WTC11 (cell line): ENCODE data around the gene RANGAP1. TPM values are rescaled to one million over a fixed set of nuclear protein-coding genes. Genes with fewer than 3 reads are reported as not detected.

ENCODE experiments used
- ATAC-seq: fragments of 200-7000 bp; cut with Tn5 transposase; 2 replicates; pipeline ENCODE4 v1.10.0; 2021; ENCODE audit warnings: mild to moderate bottlenecking, moderate library complexity
- CTCF ChIA-PET: fragments of 300-600 bp; sonication (Branson Sonifier 250); formaldehyde crosslinking; loops from one replicate; lab custom pipeline; 2021; ENCODE audit warnings: antibody characterized with exemption; lab: Charles Lee
- POLR2A ChIA-PET: fragments of 350-600 bp; sonication (Branson Sonifier 250); formaldehyde crosslinking; loops from one replicate; lab custom pipeline; 2021; ENCODE audit warnings: antibody characterized with exemption; lab: Charles Lee
- DNase-seq: peaks from one replicate; pipeline ENCODE4 v3.0.0; 2021; ENCODE audit warnings: low spot score
- H3K27ac Mint-ChIP-seq: 2 replicates; pipeline ENCODE4 v1.8.0; 2021; ENCODE audit warnings: mixed read lengths
- H3K27me3 Mint-ChIP-seq: 2 replicates; pipeline ENCODE4 v1.8.0; 2021; ENCODE audit warnings: low read depth, mild to moderate bottlenecking, moderate library complexity, mixed read lengths
- H3K36me3 Mint-ChIP-seq: 2 replicates; pipeline ENCODE4 v1.8.0; 2021; ENCODE audit warnings: mixed read lengths
- H3K4me1 Mint-ChIP-seq: 2 replicates; pipeline ENCODE4 v1.8.0; 2022; ENCODE audit warnings: mixed read lengths
- H3K4me3 Mint-ChIP-seq: 2 replicates; pipeline ENCODE4 v1.8.0; 2021; ENCODE audit warnings: mild to moderate bottlenecking, moderate library complexity, mixed read lengths
- H3K9me3 Mint-ChIP-seq: 2 replicates; pipeline ENCODE4 v1.8.0; 2021; ENCODE audit warnings: mixed read lengths
- CREB1 ChIP-seq: sonication (generic); formaldehyde crosslinking; IDR thresholded peaks from 2 replicates; pipeline ENCODE4 v1.8.0; 2023; ENCODE audit warnings: mild to moderate bottlenecking, missing genetic modification reagents
- E2F1 ChIP-seq: sonication (generic); formaldehyde crosslinking; IDR thresholded peaks from 2 replicates; pipeline ENCODE4 v1.8.0; 2022; ENCODE audit warnings: mild to moderate bottlenecking, missing genetic modification reagents
- FOXP4 ChIP-seq: sonication (generic); formaldehyde crosslinking; IDR thresholded peaks from 2 replicates; pipeline ENCODE4 v1.8.0; 2022; ENCODE audit warnings: mild to moderate bottlenecking, missing genetic modification reagents
- GABPB1 ChIP-seq: sonication (generic); formaldehyde crosslinking; IDR thresholded peaks from 2 replicates; pipeline ENCODE4 v1.8.1; 2023; ENCODE audit warnings: mild to moderate bottlenecking, missing genetic modification reagents
- GTF2I ChIP-seq: fragments of 250-450 bp; sonication (Bioruptor Pico); conservative IDR thresholded peaks from 2 replicates; pipeline ENCODE4 v1.4.0; 2021; ENCODE audit warnings: mild to moderate bottlenecking
- IRF1 ChIP-seq: sonication (generic); formaldehyde crosslinking; IDR thresholded peaks from 2 replicates; pipeline ENCODE4 v1.8.0; 2023; ENCODE audit warnings: missing genetic modification reagents
- MYBL2 ChIP-seq: sonication (generic); formaldehyde crosslinking; IDR thresholded peaks from 2 replicates; pipeline ENCODE4 v1.8.1; 2023; ENCODE audit warnings: mild to moderate bottlenecking, moderate library complexity, missing genetic modification reagents
- NR2C2 ChIP-seq: sonication (generic); formaldehyde crosslinking; IDR thresholded peaks from 2 replicates; pipeline ENCODE4 v1.8.0; 2022; ENCODE audit warnings: mild to moderate bottlenecking, missing genetic modification reagents
- NR3C1 ChIP-seq: sonication (generic); formaldehyde crosslinking; conservative IDR thresholded peaks from 2 replicates; pipeline ENCODE4 v1.8.1; 2023; ENCODE audit warnings: low read depth, mild to moderate bottlenecking, missing genetic modification reagents
- PREB ChIP-seq: sonication (generic); formaldehyde crosslinking; IDR thresholded peaks from 2 replicates; pipeline ENCODE4 v1.8.1; 2022; ENCODE audit warnings: mild to moderate bottlenecking, missing genetic modification reagents, moderate library complexity, borderline replicate concordance
- SMAD3 ChIP-seq: sonication (generic); formaldehyde crosslinking; IDR thresholded peaks from 2 replicates; pipeline ENCODE4 v1.8.0; 2022; ENCODE audit warnings: missing genetic modification reagents, mild to moderate bottlenecking, borderline replicate concordance
- TP53 ChIP-seq: sonication (generic); formaldehyde crosslinking; IDR thresholded peaks from 2 replicates; pipeline ENCODE4 v1.8.1; 2023; ENCODE audit warnings: mild to moderate bottlenecking, missing genetic modification reagents
- ZNF138 ChIP-seq: sonication (generic); formaldehyde crosslinking; conservative IDR thresholded peaks from 2 replicates; pipeline ENCODE4 v1.8.1; 2022; ENCODE audit warnings: mild to moderate bottlenecking, moderate library complexity, missing genetic modification reagents
- ZNF396 ChIP-seq: fragments of 250-450 bp; sonication (Bioruptor Pico); IDR thresholded peaks from 2 replicates; pipeline ENCODE4 v1.8.0; 2021; ENCODE audit warnings: mild to moderate bottlenecking, moderate library complexity, borderline replicate concordance
- ZNF416 ChIP-seq: fragments of 250-450 bp; sonication (Bioruptor Pico); IDR thresholded peaks from 2 replicates; pipeline ENCODE4 v1.9.0; 2021; ENCODE audit warnings: mild to moderate bottlenecking, inconsistent platforms
- ZSCAN18 ChIP-seq: fragments of 250-450 bp; sonication (Bioruptor Pico); IDR thresholded peaks from 2 replicates; pipeline ENCODE4 v2.1.2; 2022; ENCODE audit warnings: mild to moderate bottlenecking, moderate library complexity
- total RNA-seq: library from RNA; stranded (reverse); gene quantifications from 3 replicates; pipeline ENCODE4 v1.2.3, GENCODE V29; 2021
- TF ChIP-seq, protein P1 (sequence below): sonication (generic); formaldehyde crosslinking; IDR thresholded peaks from 2 replicates; pipeline ENCODE4 v1.8.1; 2023; ENCODE audit warnings: mild to moderate bottlenecking, missing genetic modification reagents, borderline replicate concordance

The RANGAP1 gene
- total RNA-seq, 1 experiment from 2014 or later: 160 TPM

DNA sequence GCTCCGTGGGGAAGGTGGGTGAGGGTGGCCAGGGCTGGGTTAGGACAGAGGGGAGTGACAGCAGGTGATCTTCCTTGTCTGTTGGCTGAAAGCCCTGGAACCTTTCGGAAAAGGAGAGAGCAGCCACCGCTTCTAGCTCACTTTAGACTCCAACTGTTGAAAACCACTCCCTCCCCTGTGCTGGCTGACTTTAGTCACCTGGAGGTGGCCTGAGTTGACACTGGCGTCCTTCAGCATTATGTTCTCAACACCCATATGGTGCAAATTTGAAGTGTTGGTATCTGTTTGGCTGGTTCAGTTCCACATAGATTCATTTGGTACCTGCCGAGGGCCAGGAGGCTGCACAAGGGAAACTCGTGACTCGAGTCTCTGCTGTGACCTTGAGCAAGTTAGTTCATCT, 44.2 kb upstream of the RANGAP1 start:
- no peaks in the 10 kb centered on the region for H3K9me3 Mint-ChIP-seq
- ATAC-seq: no peak
- CTCF ChIA-PET: no interaction called here
- H3K27ac Mint-ChIP-seq: no peak overlapping the region
- no peak overlapping the region for H3K4me3 Mint-ChIP-seq
- no peaks in the 10 kb centered on the region for H3K4me1 Mint-ChIP-seq
- no peaks in the 10 kb centered on the region for H3K27me3 Mint-ChIP-seq
- POLR2A ChIA-PET: no interaction called here
- peaks cover 36% of the 10 kb centered on the region for H3K36me3 Mint-ChIP-seq
- TF ChIP-seq MYBL2 (CRISPR knock-in tag): no peak
- TF ChIP-seq TP53 (CRISPR knock-in tag): no peak
- TF ChIP-seq SMAD3 (CRISPR knock-in tag): no peak
- no peak for TF ChIP-seq IRF1 (CRISPR knock-in tag)
- no peak for TF ChIP-seq ZNF416 (CRISPR knock-in tag)
- no peak for TF ChIP-seq FOXP4
- TF ChIP-seq ZSCAN18: no peak
- no peak for TF ChIP-seq ZNF396 (CRISPR knock-in tag)
- no peak for TF ChIP-seq ZNF138 (CRISPR knock-in tag)
- TF ChIP-seq E2F1 (CRISPR knock-in tag): no peak
- no peak for TF ChIP-seq PREB (CRISPR knock-in tag)
- no peak for TF ChIP-seq CREB1 (CRISPR knock-in tag)
- TF ChIP-seq GTF2I (CRISPR knock-in tag): no peak
- TF ChIP-seq NR2C2 (CRISPR knock-in tag): no peak
- TF ChIP-seq, protein P1, sequence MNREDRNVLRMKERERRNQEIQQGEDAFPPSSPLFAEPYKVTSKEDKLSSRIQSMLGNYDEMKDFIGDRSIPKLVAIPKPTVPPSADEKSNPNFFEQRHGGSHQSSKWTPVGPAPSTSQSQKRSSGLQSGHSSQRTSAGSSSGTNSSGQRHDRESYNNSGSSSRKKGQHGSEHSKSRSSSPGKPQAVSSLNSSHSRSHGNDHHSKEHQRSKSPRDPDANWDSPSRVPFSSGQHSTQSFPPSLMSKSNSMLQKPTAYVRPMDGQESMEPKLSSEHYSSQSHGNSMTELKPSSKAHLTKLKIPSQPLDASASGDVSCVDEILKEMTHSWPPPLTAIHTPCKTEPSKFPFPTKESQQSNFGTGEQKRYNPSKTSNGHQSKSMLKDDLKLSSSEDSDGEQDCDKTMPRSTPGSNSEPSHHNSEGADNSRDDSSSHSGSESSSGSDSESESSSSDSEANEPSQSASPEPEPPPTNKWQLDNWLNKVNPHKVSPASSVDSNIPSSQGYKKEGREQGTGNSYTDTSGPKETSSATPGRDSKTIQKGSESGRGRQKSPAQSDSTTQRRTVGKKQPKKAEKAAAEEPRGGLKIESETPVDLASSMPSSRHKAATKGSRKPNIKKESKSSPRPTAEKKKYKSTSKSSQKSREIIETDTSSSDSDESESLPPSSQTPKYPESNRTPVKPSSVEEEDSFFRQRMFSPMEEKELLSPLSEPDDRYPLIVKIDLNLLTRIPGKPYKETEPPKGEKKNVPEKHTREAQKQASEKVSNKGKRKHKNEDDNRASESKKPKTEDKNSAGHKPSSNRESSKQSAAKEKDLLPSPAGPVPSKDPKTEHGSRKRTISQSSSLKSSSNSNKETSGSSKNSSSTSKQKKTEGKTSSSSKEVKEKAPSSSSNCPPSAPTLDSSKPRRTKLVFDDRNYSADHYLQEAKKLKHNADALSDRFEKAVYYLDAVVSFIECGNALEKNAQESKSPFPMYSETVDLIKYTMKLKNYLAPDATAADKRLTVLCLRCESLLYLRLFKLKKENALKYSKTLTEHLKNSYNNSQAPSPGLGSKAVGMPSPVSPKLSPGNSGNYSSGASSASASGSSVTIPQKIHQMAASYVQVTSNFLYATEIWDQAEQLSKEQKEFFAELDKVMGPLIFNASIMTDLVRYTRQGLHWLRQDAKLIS (CRISPR knock-in tag): no peak
- TF ChIP-seq NR3C1 (CRISPR knock-in tag): no peak
- TF ChIP-seq GABPB1 (CRISPR knock-in tag): no peak
- DNase-seq: no peak
